HepG2 (cell line): Measurements from ENCODE around the gene ELF2. TPM values are rescaled to one million over a fixed set of nuclear protein-coding genes. Genes with fewer than 3 reads are reported as not detected.
A peak's percentile ranks its signal among the peaks of the same experiment; 100 is the strongest.

Experiments used
- ATF4 ChIP-seq, 2 experiments: fragments of 450-650 bp in 1 of 2; sonication (generic) in 1 of 2; formaldehyde crosslinking; IDR thresholded peaks; 2 replicates each; pipeline versions ENCODE4 v1.5.0 to v1.8.0; 2020 to 2022; ENCODE audit warnings: mild to moderate bottlenecking in 1 of 2, missing genetic modification reagents in 1 of 2
- KDM1A ChIP-seq: IDR thresholded peaks from 2 replicates; pipeline ENCODE4 v1.6.1; 2016; ENCODE audit warnings: missing compliant biosample characterization
- NAIF1 ChIP-seq: sonication (generic); formaldehyde crosslinking; IDR thresholded peaks from 2 replicates; pipeline ENCODE4 v1.5.0; 2020; ENCODE audit warnings: mild to moderate bottlenecking, missing genetic modification reagents, borderline replicate concordance
- POGZ ChIP-seq: sonication (generic); formaldehyde crosslinking; IDR thresholded peaks from 2 replicates; pipeline ENCODE4 v1.4.0; 2020; ENCODE audit warnings: mild to moderate bottlenecking, missing genetic modification reagents
- SALL2 ChIP-seq: sonication (generic); formaldehyde crosslinking; IDR thresholded peaks from 2 replicates; pipeline ENCODE4 v1.8.1; 2023; ENCODE audit warnings: mild to moderate bottlenecking, missing genetic modification reagents, inconsistent platforms
- SOX5 ChIP-seq: IDR thresholded peaks from 2 replicates; pipeline ENCODE4 v1.6.1; 2016; ENCODE audit warnings: borderline replicate concordance
- TBL1XR1 ChIP-seq: fragments of 150-350 bp; IDR thresholded peaks from 2 replicates; pipeline ENCODE4 v1.6.1; 2014; ENCODE audit warnings: borderline replicate concordance, low read length; ENCODE audit not compliant: partially characterized antibody
- YY1 ChIP-seq: IDR thresholded peaks from 2 replicates; pipeline ENCODE4 v1.6.1; 2011; ENCODE audit warnings: low read length, low read depth, moderate library complexity, mild to moderate bottlenecking; ENCODE audit not compliant: insufficient read depth, insufficient replicate concordance
- ZFP62 ChIP-seq: sonication (generic); formaldehyde crosslinking; IDR thresholded peaks from 2 replicates; pipeline ENCODE4 v1.4.0; 2020; ENCODE audit warnings: missing genetic modification reagents
- ZNF17 ChIP-seq: sonication (generic); formaldehyde crosslinking; IDR thresholded peaks from 2 replicates; pipeline ENCODE4 v1.5.0; 2020; ENCODE audit warnings: mild to moderate bottlenecking, missing genetic modification reagents
- ZNF329 ChIP-seq: sonication (generic); formaldehyde crosslinking; IDR thresholded peaks from 2 replicates; pipeline ENCODE4 v1.9.0; 2021; ENCODE audit warnings: low read depth, mild to moderate bottlenecking, missing genetic modification reagents
- ZNF652 ChIP-seq: IDR thresholded peaks from 2 replicates; pipeline ENCODE4 v1.6.1; 2016; ENCODE audit warnings: low read depth, borderline replicate concordance
- polyA plus RNA-seq, 8 experiments: library from polyadenylated mRNA; depleted of rRNA in 3 of 8; stranded (reverse) in 7 of 8; unstranded in 1 of 8; fragments of >200 nt; fragmentation: Illumina TruSeq in 4 of 8; extraction: Trizol in 4 of 8; gene quantifications; 2 replicates each; pipeline versions ENCODE4 v1.2.1 to v1.2.3, GENCODE V29; 2011 to 2016; ENCODE audit warnings: low read depth in 4 of 8, missing spikeins in 1 of 8, mixed read lengths in 1 of 8; ENCODE audit not compliant: insufficient read depth in 1 of 8
- total RNA-seq, 5 experiments: library from RNA; depleted of rRNA; stranded (reverse); fragments of >200 nt; fragmentation: Illumina TruSeq; extraction: Trizol; gene quantifications; 2 replicates each; pipeline ENCODE4 v1.2.3, GENCODE V29; 2016; ENCODE audit warnings: low read depth in 1 of 5
- TF ChIP-seq, protein P1 (sequence below), 2 experiments: sonication (generic) in 1 of 2; formaldehyde crosslinking in 1 of 2; IDR thresholded peaks; 2 replicates each; pipeline versions ENCODE4 v1.4.0 to v1.6.1; 2016 to 2020; ENCODE audit warnings: borderline replicate concordance in 1 of 2, low read depth in 1 of 2, mild to moderate bottlenecking in 1 of 2, missing genetic modification reagents in 1 of 2
- TF ChIP-seq, protein P2 (sequence below): fragments of 450-650 bp; IDR thresholded peaks from 2 replicates; pipeline ENCODE4 v1.6.1; 2017; ENCODE audit warnings: mild to moderate bottlenecking
- TF ChIP-seq, protein P3 (sequence below): sonication (generic); formaldehyde crosslinking; IDR thresholded peaks from 2 replicates; pipeline ENCODE4 v1.5.0; 2020; ENCODE audit warnings: missing genetic modification reagents

The ELF2 gene
- total and polyA plus RNA-seq, 2 of the 13 experiments (the other 11 are each of a cell fraction or from before 2014, with no cell fraction given), result 28.6 to 35.4 TPM

- TF ChIP-seq, protein P1, sequence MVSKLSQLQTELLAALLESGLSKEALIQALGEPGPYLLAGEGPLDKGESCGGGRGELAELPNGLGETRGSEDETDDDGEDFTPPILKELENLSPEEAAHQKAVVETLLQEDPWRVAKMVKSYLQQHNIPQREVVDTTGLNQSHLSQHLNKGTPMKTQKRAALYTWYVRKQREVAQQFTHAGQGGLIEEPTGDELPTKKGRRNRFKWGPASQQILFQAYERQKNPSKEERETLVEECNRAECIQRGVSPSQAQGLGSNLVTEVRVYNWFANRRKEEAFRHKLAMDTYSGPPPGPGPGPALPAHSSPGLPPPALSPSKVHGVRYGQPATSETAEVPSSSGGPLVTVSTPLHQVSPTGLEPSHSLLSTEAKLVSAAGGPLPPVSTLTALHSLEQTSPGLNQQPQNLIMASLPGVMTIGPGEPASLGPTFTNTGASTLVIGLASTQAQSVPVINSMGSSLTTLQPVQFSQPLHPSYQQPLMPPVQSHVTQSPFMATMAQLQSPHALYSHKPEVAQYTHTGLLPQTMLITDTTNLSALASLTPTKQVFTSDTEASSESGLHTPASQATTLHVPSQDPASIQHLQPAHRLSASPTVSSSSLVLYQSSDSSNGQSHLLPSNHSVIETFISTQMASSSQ (IDR thresholded peaks at IDR 0.05; ENCODE audit: low read depth), result peak; percentile 34; the same call in 1 of the 2 replicates
- TF ChIP-seq, protein P1 (CRISPR knock-in tag; IDR thresholded peaks at IDR 0.05; ENCODE audit: borderline replicate concordance), result no peak; the same call in 1 of the 2 replicates
- TF ChIP-seq ZNF329, result no peak
- no peak for TF ChIP-seq ZNF652 (CRISPR knock-in tag)
- 0 out of 2 replicates have a peak, but pooled peaks have one; percentile 18 for TF ChIP-seq KDM1A
- TF ChIP-seq, protein P2, sequence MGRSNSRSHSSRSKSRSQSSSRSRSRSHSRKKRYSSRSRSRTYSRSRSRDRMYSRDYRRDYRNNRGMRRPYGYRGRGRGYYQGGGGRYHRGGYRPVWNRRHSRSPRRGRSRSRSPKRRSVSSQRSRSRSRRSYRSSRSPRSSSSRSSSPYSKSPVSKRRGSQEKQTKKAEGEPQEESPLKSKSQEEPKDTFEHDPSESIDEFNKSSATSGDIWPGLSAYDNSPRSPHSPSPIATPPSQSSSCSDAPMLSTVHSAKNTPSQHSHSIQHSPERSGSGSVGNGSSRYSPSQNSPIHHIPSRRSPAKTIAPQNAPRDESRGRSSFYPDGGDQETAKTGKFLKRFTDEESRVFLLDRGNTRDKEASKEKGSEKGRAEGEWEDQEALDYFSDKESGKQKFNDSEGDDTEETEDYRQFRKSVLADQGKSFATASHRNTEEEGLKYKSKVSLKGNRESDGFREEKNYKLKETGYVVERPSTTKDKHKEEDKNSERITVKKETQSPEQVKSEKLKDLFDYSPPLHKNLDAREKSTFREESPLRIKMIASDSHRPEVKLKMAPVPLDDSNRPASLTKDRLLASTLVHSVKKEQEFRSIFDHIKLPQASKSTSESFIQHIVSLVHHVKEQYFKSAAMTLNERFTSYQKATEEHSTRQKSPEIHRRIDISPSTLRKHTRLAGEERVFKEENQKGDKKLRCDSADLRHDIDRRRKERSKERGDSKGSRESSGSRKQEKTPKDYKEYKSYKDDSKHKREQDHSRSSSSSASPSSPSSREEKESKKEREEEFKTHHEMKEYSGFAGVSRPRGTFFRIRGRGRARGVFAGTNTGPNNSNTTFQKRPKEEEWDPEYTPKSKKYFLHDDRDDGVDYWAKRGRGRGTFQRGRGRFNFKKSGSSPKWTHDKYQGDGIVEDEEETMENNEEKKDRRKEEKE, result no peak
- TF ChIP-seq SALL2, result no peak
- TF ChIP-seq, protein P3, sequence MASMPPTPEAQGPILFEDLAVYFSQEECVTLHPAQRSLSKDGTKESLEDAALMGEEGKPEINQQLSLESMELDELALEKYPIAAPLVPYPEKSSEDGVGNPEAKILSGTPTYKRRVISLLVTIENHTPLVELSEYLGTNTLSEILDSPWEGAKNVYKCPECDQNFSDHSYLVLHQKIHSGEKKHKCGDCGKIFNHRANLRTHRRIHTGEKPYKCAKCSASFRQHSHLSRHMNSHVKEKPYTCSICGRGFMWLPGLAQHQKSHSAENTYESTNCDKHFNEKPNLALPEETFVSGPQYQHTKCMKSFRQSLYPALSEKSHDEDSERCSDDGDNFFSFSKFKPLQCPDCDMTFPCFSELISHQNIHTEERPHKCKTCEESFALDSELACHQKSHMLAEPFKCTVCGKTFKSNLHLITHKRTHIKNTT (CRISPR knock-in tag), result no peak
- TF ChIP-seq ATF4 (CRISPR knock-in tag; IDR thresholded peaks at IDR 0.05), result no peak
- TF ChIP-seq NAIF1, result 0 out of 2 replicates have a peak, but pooled peaks have one; percentile 40
- peak; percentile 64 for TF ChIP-seq SOX5 (CRISPR knock-in tag)
- no peak for TF ChIP-seq ZFP62 (CRISPR knock-in tag)
- TF ChIP-seq TBL1XR1, result no peak
- peak; percentile 49; the same call in 1 of the 2 replicates for TF ChIP-seq POGZ (CRISPR knock-in tag)
- no peak for TF ChIP-seq ZNF17 (CRISPR knock-in tag)
- peak; percentile 71 for TF ChIP-seq YY1
These were observed 94.0 kb downstream of the ELF2 start (continued) for GRCh38 chr4:139082750-139083606.
